Measurements from ENCODE around the gene COX7B2.

DNA sequence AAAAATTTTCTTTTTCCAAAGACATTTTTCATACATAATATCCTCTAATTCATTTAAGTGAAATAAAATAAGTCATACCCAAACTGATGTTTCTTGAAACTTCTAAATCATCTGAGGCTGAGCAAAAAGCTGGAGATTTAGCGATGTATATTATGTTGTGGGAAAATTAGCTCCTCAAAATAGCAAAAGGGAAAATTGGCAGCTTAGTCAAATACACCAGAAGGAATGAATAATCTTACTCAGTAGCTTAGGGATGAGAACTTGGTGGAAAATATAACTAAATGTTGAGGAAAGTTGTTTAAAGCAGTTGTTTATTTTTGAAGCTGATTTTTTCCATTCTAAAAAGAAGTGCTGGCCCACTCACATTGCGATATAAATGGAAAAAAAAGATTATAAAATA, 43.4 kb upstream of the COX7B2 start:
- no peak for TF ChIP-seq POLR2A (IDR thresholded peaks at IDR 0.05; ENCODE audit: extremely low read depth, insufficient read length)
- TF ChIP-seq, protein P1, sequence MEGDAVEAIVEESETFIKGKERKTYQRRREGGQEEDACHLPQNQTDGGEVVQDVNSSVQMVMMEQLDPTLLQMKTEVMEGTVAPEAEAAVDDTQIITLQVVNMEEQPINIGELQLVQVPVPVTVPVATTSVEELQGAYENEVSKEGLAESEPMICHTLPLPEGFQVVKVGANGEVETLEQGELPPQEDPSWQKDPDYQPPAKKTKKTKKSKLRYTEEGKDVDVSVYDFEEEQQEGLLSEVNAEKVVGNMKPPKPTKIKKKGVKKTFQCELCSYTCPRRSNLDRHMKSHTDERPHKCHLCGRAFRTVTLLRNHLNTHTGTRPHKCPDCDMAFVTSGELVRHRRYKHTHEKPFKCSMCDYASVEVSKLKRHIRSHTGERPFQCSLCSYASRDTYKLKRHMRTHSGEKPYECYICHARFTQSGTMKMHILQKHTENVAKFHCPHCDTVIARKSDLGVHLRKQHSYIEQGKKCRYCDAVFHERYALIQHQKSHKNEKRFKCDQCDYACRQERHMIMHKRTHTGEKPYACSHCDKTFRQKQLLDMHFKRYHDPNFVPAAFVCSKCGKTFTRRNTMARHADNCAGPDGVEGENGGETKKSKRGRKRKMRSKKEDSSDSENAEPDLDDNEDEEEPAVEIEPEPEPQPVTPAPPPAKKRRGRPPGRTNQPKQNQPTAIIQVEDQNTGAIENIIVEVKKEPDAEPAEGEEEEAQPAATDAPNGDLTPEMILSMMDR (IDR thresholded peaks at IDR 0.05; ENCODE audit: low read depth, low read length) = no peak
- TF ChIP-seq MYC (IDR thresholded peaks at IDR 0.05; ENCODE audit: low read depth, low read length) = no peak
- TF ChIP-seq, protein P2, sequence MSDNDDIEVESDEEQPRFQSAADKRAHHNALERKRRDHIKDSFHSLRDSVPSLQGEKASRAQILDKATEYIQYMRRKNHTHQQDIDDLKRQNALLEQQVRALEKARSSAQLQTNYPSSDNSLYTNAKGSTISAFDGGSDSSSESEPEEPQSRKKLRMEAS (IDR thresholded peaks at IDR 0.05; ENCODE audit: low read depth, low read length) = no peak
